Skin epidermis (tissue), 12 donors: ENCODE results near the gene ERMP1.
"Not testable (repeated sequence)": the region's sequence is repeated elsewhere in the genome, so short reads cannot be mapped to it uniquely, and the experiment has no call there.

ENCODE experiments used
- H3K27ac ChIP-seq, 21 experiments: fragments of 200-600 bp; sonication (generic) in 11 of 21; one replicate each; pipeline ENCODE4 v1.5.0; 2020; ENCODE audit warnings: mild to moderate bottlenecking in 3 of 21, inconsistent platforms in 2 of 21, moderate library complexity in 2 of 21
- H3K4me3 ChIP-seq, 7 experiments: fragments of 200-600 bp; sonication (generic) in 2 of 7; one replicate each; pipeline ENCODE4 v1.5.0; 2020; ENCODE audit warnings: inconsistent platforms in 2 of 7, mild to moderate bottlenecking in 2 of 7, moderate library complexity in 1 of 7

The ERMP1 gene

DNA sequence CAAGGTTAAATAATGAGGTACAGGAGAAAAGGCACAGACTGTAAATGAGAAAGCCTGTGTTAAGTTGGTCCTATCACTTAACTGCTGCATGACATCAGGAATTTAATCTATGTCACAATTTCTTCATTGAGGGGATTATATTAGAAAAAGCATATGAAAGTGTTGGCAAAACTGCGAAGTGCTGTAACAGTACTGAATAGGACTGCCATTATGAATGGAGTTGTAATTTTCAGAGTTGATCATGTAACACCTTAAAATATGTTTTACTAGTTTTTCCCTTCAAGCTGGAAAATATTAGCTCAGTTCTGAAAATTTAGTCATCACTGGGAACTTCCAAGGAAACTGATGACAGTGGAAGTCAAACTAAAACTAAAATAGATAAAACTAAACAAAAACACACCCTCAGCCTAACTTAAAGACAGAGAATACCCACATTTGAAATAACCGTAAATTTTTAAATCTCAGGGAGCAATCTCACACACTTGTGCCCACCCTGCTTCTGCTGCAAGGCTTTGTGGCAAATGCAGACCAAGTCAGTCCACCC, 45.1 kb downstream of the ERMP1 start:
- Histone ChIP-seq H3K27ac (no peak overlapping the region), H3K4me3 (no peak overlapping the region)

DNA sequence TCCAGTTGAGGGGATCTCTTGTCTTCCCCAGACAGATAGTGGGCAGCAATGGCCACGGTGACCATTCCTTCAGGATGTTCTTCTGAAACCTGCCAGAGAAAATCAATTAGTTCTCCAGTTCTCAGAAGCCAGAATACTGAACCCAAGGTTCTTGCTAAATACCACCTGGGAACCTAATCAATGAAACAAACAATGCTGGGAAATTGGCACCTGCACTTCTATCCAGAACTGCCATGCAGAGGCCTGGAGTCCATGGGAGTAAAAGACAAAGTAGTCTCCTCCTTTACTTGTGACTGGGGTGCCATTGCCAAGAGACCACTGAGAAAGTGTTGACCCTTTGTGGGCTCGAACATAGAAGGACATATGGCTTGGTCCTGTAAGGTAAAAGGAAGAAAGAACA, 45.7 kb downstream of the ERMP1 start:
- H3K27ac ChIP-seq, result no peak overlapping the region
- H3K4me3 ChIP-seq, result no peak overlapping the region

DNA sequence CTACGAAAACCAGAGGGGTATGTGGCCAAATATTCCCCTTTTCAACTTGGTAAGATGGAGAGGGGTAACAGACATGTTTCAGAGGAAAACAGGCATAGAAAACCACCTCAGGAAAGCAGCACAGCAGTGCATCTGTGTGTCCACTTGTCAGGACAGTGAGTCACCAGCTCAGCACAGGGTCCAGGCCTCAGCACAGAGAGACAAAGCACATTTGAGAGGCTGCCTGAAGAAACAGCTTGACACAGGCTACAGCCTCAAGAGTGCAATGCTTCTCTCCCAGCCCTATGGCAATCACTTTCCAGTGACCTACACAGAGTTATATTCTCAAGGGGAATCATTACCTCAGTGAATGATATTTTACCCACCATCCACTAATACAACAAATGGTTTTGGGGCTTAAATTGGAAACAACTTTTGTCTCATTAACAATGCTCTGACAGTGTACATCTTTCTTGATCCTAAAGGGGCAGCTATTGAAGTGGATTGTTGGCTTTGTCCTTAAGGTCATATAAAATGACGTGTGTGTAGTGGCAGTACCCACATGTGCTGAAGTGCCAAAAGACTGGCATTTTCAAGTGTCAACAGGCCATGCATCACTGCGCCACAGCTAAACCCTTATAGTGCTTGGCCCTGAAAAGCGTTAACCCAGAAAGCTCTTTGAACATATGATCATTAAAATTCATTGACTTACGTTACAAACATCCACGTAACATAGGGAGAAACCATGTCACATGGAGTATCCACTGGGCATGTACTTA, 46.4 kb downstream of the ERMP1 start:
- Histone ChIP-seq H3K4me3 (no peak overlapping the region), H3K27ac (no peak overlapping the region)

DNA sequence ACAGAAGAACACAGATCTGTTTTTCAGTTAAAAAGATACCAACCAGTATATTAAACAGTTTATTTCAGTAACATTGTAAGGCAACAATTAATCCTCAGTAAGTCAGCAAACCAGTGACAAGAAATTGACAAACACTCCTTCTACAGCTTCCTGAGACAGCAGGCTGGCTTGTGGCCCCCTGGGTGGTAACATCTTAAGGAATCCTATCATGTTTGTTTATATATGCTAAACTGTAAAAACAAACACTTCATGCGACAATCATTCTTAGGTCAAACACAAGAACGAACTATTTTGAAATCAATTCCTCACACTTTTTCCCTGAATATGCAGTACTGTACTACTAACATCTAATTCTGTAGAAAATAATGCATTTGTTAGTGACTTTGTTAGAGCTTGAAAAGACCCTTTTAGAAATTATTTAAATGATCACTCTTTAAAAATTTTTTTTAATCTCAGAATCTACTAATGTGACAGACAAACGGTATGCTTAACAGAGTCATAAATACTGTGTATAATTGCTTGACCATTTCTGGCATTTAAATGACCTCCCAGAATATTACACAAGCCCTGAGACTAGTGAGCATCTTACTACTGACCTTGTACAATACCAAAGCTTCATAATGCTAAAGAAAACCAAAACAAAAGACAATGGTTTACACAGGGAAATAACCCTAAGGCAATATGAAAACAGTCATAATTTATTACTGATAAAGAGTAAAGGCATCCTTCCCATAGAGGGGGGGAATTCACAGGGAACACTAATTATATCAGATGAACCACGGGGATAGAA, 48.2 kb downstream of the ERMP1 start:
- no peak overlapping the region for H3K27ac ChIP-seq
- no peak overlapping the region for H3K4me3 ChIP-seq

DNA sequence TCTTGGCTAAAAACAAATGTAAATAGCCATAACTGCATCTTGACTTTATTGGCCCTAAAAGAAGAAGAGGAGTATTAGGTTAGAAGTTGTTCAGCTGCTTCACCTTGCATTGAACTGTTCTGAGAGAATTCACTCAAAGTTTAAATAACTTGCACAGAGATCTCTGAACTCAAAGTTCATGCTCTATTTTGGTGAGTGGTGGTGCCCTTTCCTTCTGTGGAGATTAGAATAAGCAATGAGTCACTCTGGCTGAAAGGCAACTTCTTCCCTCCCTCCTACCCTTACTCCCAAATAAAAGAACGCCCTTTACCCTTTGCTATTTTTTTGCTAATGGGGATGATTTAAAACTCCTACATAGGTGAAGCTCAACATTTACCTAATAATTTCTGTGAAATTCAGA, 48.9 kb downstream of the ERMP1 start:
- Histone ChIP-seq H3K4me3 (no peak overlapping the region), H3K27ac (no peak overlapping the region)

DNA sequence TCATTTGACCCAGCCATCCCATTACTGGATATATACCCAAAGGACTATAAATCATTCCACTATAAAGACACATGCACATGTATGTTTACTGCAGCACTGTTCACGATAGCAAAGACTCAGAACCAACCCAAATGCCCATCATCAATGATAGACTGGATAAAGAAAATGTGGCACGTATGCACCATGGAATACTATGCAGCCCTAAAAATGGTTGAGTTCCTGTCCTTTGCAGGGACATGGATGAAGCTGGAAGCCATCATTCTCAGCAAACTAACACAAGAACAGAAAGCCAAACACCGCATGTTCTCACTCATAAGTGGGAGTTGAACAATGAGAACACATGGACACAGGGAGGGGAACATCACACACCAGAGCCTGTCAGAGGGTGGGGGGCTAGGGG, 49.5 kb downstream of the ERMP1 start:
- not testable (repeated sequence) for H3K4me3 ChIP-seq, H3K27ac ChIP-seq

DNA sequence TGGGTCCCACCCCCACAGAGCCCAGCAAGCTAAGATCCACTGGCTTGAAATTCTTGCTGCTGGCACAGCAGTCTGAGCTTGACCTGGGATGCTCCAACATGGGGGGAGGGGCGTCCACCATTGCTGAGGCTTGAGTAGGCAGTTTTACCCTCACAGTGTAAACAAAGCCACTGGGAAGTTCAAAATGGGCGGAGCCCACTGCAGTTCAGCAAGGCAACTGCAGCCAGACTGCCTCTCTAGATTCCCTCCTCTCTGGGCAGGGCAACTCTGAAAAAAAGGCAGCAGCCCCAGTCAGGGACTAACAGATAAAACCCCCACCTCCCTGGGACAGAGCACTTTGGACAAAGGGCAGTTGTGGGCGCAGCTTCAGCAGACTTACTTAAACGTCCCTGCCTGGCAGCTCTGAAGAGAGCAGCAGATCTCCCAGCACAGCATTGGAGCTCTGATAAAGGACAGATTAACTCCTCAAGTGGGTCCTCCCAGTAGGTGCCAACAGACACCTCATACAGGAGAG, 53.2 kb downstream of the ERMP1 start:
- not testable (repeated sequence) for H3K4me3 ChIP-seq, H3K27ac ChIP-seq

DNA sequence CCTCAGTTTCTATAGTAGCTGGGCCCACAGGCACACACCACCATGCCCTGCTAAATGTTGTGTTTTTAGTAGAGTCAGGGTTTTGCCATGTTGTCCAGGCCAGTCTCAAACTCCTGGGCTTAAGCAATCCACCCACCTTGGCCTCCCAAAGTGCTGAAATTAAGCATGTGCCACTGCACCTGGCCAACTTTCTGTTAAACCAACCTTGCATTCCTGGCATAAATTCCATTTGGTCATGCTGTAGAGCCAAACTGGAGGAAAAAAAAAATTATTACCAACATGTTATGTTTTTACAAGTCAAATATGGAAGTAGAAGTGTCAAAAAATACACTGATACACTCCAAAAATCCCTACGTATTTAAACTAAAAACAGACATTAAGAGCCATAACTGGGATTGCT, 54.1 kb downstream of the ERMP1 start:
- H3K27ac ChIP-seq, result no peak overlapping the region
- H3K4me3 ChIP-seq, result no peak overlapping the region

DNA sequence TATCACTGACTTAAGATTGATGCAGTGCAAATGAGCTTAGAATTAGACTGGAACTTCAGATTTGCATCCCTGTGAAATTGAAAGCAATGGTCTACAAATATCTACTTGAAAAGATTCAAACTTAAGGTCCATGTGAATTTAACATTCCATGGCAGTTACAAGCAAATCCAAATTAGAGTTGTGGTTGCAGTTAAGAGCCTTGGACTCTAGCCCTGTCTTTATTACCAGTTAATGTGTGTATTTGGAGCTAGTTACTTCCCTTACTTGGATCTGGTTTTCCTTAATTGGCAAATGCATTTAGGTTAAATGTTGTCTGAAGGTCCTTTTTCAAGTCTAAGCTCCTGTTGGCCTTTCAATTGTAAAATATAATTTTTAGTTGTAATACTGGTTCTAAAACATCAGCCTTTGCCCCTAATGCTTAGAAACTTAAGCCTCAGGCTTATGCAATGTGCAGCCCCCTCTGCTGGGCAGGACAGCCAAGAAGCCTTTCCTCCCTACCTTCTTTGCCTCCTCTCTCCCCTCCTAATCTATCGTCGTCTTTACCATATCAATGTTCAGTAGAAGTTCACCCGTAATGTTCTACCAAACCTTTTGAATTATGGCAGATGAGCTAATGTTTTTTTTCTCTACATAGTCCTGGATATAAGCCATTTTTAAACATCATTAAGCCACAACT, 59.5 kb downstream of the ERMP1 start:
- no peak overlapping the region for H3K27ac ChIP-seq
- H3K4me3 ChIP-seq, result no peak overlapping the region

DNA sequence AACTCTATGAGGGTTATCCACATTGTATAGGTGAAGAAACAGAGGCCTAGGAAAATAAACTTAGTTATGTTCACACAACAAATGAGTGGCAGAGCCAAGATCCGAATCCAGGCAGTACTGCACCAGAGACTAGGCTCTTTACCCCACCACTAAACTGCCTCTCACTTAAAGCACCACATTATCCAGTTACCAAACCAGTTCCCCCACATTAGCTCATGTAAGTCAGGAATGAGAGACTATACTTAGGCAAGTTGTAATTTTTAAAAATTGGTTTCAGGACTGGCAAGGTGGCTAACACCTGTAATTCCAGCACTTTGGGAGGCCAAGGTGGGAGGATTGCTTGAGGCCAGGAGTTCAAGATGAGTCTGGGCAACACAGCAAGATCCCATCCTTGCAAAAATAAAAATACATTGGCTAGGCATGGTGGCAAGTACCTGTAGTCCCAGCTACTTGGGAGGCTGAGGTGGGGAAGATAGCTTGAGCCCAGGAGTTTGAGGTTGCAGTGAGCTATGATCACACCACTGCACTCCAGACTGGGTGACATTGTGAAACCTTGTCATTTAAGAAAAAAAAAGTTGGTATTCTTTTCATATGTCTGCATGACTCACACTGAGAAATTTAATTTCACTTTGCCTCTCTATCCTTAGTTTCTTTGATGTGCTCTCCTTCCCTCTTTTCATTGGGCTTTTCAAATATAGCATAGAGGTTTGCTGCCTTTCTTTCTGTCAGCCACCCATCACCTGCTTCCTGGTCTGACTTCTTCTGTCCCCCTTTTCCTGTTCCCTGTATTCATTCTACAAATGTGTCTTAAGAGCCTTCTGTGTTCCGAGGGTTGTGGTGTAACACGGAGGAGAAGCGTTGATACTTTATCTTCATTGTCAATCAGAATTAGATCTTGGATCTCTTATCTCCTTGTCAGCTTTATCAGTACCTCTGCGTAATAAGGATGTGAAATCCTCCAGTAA, 64.7 kb downstream of the ERMP1 start:
- Histone ChIP-seq H3K4me3 (no peak overlapping the region), H3K27ac (peak overlapping the region in 1 of 21 experiments; percentile 8)

DNA sequence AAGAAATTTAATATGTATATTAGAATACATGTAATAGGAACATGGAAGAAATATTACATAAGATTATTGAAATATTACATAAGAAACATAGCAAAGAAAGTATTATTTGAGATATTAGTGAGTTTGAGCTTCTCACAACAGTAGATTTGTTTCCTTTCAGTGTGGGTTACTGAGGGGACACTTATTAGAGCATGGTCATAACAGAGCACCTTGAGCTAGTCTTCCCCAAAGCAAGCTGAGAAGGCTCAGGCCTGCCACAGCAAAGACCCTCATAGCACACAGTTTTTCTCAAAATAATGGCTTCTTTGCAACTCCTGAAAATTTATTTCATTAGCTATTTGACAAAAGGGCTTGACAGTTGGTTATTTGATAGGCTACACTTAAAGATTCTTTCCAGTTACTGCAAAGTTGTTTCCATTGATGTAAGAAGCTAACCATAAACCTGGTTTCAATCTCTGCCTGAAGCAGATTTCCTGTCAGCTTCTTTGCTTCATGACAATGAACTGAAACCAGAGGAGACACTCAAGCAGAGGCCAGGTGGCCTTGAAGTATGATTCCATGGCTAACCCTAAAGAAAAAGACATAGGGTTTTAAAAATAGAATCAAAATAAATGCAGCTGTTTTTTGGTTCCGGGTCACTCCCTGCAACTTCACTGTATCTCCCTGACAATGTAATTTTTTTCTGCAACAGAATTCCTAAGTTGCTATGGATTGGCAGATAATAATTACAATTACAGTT, 68.6 kb downstream of the ERMP1 start:
- Histone ChIP-seq H3K4me3 (no peak overlapping the region), H3K27ac (no peak overlapping the region)

DNA sequence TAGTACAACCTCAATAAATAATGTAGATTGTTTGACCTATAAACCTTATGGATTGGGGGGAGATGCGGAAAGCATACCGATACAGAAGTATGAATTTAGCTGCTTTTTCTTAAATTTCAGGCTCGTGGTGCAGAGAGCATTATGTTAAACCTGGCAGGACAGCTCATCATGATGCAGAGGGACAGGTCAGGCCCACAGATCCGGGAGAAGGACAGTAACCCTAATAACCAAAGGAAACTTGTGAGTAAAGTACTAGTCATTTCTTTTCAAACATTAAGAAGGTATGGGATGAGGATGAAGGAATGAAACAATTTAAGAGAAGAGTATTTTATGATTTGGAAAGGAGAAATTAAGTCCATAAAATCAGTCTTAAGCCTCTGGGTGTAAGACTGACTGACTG, 70.5 kb downstream of the ERMP1 start:
- no peak overlapping the region for H3K27ac ChIP-seq
- no peak overlapping the region for H3K4me3 ChIP-seq

DNA sequence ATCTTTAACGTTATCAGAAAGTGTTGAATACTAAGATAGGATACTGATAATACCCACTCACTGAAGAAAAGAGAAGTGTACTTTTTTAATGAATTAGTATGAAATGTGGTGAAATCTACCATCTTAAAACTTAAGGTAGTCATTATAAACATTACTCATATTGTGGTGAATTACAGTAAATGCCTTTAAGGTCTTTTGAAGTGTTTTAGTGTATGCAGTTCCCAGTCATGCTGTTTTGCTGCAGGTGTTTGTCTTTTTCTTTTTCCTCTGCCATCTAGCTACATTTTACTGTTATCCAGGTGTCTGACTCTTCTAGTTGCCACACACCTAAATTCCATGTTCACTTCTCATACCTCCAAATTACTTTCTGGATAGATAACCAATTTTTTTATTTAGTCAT, 72.6 kb downstream of the ERMP1 start:
- Histone ChIP-seq H3K4me3 (no peak overlapping the region), H3K27ac (no peak overlapping the region)

DNA sequence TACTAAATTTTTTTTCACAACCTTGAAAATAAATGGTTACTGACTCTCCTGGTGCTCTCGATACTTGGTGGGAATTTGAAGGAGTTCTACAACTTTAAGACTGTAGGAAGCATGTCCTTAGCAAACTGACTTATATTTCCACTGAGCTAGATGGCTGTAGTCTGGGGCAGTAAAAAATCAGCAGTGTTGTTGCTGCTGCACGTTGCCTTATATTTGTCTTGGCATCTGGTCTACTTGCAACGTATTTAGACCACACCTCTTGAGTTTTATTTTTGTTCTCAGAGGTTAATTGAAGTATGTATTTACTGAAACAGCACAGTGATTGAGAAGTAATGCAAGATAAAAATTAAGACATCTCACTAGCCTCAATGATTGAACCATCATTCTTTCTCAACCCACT, 76.3 kb downstream of the ERMP1 start:
- Histone ChIP-seq H3K27ac (no peak overlapping the region), H3K4me3 (no peak overlapping the region)

DNA sequence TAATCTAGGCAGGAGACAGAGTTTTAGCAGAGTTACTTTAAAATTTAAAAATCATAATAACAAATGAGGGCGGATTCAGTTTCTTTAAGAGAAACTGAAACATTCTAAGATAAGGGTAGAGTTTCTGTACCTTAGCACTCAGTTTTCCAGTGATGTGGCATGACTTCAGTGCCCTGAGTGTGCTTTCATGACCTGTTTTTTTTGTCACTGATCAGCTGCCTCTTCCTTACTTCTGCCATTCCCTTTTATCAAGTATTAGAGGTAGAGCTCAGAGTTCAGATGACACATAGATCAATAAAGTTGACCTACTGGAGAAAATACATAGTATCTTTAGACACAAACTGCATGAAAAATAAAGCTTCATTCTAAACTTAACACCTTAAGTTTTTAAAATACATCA, 82.3 kb downstream of the ERMP1 start:
- Histone ChIP-seq H3K27ac (no peak overlapping the region), H3K4me3 (no peak overlapping the region)

DNA sequence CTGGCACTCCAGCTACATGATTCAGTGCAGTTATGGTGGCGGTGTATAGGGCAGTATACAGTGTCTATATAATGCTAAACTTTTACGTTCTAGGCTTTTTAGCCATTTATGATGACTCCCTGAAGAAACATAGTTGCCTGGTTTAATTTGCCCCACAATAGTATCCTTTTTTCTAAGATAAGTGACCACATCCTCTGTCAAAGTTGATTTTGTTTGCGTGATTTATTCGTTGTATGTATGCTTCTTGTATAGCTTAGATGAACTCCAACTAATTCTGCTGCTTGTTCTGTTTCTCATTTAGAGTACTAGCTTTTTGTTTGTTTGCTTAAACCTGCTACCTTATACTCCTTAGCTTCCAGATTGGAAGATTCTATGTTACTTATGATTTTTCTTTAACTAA, 83.6 kb downstream of the ERMP1 start:
- no peak overlapping the region for H3K4me3 ChIP-seq
- no peak overlapping the region for H3K27ac ChIP-seq

DNA sequence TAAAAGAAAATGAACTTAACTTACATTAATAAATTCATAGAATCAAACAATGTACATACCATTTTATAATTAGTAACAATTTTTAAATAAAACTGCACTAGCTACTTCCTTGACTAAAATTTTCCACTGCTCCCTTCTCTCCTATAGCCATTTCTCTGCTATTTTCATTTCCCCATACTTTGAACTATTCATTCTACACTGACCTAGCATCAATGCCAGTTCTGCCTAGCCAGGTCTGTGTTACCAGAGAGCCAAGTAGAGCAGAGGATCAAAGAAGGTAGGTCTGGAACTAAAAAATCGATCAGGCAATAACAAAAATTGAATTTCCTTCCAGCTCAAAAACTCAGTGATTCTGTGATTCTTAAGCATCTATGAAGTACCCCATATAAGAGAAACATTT, 84.5 kb downstream of the ERMP1 start:
- Histone ChIP-seq H3K27ac (no peak overlapping the region), H3K4me3 (no peak overlapping the region)

DNA sequence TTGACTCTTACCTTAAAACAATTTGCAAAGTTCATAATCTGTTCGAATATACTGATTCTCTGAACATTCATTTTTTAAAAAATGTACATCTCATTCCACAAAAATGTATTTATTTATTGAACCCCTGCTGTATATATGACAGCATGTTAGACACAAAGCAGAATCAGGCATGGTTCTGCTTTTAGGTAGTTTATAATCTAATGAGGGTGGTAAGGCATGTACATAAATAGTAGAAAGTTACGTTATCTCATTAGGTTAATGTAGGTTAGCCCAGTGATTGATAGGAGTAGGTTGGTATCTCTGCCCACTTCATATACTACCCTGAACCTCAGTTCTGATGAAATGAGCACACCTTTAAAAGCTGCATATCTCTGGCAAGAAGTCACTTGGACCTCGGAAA, 89.8 kb downstream of the ERMP1 start:
- H3K4me3 ChIP-seq, result no peak overlapping the region
- no peak overlapping the region for H3K27ac ChIP-seq
